Measurements from ENCODE around the gene SRSF7.
A peak's percentile ranks its signal among the peaks of the same experiment; 100 is the strongest.
"Not testable (repeated sequence)": the region's sequence is repeated elsewhere in the genome, so short reads cannot be mapped to it uniquely, and the experiment has no call there.

SRSF7 gene

GRCh38 chr2:38704664-38705063 is 46.5 kb downstream of the SRSF7 start (continued):
- TF ChIP-seq REST (tag by site-specific recombination; IDR thresholded peaks at IDR 0.05) (no peak), ZNF366 (tag by site-specific recombination; conservative IDR thresholded peaks at IDR 0.05) (no peak), SP3 (tag by site-specific recombination; IDR thresholded peaks at IDR 0.05) (no peak), FEZF1 (tag by site-specific recombination; IDR thresholded peaks at IDR 0.05) (no peak)
- TF ChIP-seq, protein P1, sequence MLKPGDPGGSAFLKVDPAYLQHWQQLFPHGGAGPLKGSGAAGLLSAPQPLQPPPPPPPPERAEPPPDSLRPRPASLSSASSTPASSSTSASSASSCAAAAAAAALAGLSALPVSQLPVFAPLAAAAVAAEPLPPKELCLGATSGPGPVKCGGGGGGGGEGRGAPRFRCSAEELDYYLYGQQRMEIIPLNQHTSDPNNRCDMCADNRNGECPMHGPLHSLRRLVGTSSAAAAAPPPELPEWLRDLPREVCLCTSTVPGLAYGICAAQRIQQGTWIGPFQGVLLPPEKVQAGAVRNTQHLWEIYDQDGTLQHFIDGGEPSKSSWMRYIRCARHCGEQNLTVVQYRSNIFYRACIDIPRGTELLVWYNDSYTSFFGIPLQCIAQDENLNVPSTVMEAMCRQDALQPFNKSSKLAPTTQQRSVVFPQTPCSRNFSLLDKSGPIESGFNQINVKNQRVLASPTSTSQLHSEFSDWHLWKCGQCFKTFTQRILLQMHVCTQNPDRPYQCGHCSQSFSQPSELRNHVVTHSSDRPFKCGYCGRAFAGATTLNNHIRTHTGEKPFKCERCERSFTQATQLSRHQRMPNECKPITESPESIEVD (tag by site-specific recombination; IDR thresholded peaks at IDR 0.05): peak; percentile 51; the same call in 1 of the 2 replicates

DNA sequence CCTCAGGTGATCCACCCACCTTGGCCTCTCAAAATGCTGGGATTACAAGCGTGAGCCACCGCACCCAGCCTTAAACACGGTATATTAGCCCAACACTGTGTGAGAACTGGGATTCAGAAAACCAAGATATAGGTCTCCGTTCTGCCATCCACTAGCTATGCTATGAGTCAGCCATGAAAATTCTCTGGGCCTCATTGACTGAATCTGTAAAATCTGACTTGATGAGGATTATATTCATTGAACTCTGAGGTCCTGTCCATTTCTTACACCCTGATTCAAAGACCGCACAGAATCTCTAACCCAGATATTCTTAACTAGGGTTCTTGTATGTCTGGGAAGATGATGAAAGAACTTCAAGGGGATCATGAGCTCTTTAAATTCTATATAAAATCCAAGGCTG is 47.8 kb downstream of the SRSF7 start:
- ChIA-PET CTCF (interaction anchor here (0.7 kb wide), 1 partner anchor 122 kb away, joined by 5 read pairs; no protein-coding TSS in a partner anchor), POLR2A (interaction anchor here (1.5 kb wide), 1 partner anchor 48 kb away, joined by 4 read pairs; the partner anchor contains the start of gene SRSF7)
- not testable (repeated sequence) for H3K4me1 ChIP-seq (ENCODE audit: control insufficient read depth, insufficient read depth, low read length); H3K4me3 ChIP-seq (ENCODE audit: low read depth, low read length); H3K27ac ChIP-seq (ENCODE audit: extremely low read depth, low read depth, low read length); H3K36me3 ChIP-seq (ENCODE audit: control insufficient read depth in 2 of 2, insufficient read depth in 1 of 2, low read length in 2 of 2); H3K9me3 ChIP-seq (ENCODE audit: control insufficient read depth, insufficient read depth, low read depth, low read length)

DNA sequence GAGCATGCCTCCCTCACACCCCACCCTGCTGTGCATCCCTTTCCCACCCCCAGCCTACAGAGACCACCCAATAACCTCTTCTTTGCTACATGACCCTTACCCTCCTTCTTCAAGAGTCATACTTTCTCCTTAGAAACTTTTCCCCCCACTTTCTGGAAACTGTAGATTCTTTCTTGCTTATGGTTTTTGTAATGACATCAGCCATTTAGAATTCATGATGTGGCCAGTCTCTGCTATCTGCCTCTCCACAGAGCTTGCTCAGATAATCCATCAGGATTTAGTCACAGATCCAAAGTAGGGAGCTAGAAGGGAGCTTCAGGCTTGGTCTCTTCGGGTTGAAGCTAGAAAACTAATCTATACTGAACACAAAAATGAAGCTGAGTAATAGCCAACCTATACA is 48.7 kb downstream of the SRSF7 start:
- Histone ChIP-seq H3K36me3 (ENCODE audit: control insufficient read depth in 2 of 2, insufficient read depth in 1 of 2, low read length in 2 of 2) (peaks cover 0 to 3% of the 10 kb centered on the region in 2 experiments; a peak in 1 of 3 replicates), H3K4me1 (ENCODE audit: control insufficient read depth, insufficient read depth, low read length) (peaks cover 8% of the 10 kb centered on the region), H3K4me3 (ENCODE audit: low read depth, low read length) (no peak overlapping the region), H3K9me3 (ENCODE audit: control insufficient read depth, insufficient read depth, low read depth, low read length) (no peaks in the 10 kb centered on the region), H3K27ac (ENCODE audit: extremely low read depth, low read depth, low read length) (no peak overlapping the region)
- TF ChIP-seq PRDM1 (tag by site-specific recombination; IDR thresholded peaks at IDR 0.05): peak; percentile 65
- TF ChIP-seq ZBTB17 (tag by site-specific recombination; IDR thresholded peaks at IDR 0.05): peak; percentile 38; the same call in 1 of the 2 replicates
- TF ChIP-seq OSR2 (tag by site-specific recombination; IDR thresholded peaks at IDR 0.05): no peak
- ChIA-PET POLR2A (interaction anchor here (0.8 kb wide), 1 partner anchor 49 kb away, joined by 4 read pairs; the partner anchor contains the start of gene SRSF7), CTCF (interaction anchor here (0.5 kb wide), 1 partner anchor 102 kb away, joined by 4 read pairs; no protein-coding TSS in a partner anchor)

- H3K9me3 ChIP-seq (ENCODE audit: control insufficient read depth, insufficient read depth, low read depth, low read length): no peaks in the 10 kb centered on the region
- no peak overlapping the region for H3K27ac ChIP-seq (ENCODE audit: extremely low read depth, low read depth, low read length)
- ChIA-PET CTCF (interaction anchor here (0.6 kb wide), 1 partner anchor 118 kb away, joined by 3 read pairs; no protein-coding TSS in a partner anchor), POLR2A (interaction anchor here (0.7 to 1.3 kb wide), 2 partner anchors 46 to 50 kb away, joined by 3 read pairs; partner anchors contain the start of gene SRSF7)
- peaks cover 0 to 3% of the 10 kb centered on the region in 2 experiments; a peak in 1 of 3 replicates for H3K36me3 ChIP-seq (ENCODE audit: control insufficient read depth in 2 of 2, insufficient read depth in 1 of 2, low read length in 2 of 2)
- peaks cover 8% of the 10 kb centered on the region for H3K4me1 ChIP-seq (ENCODE audit: control insufficient read depth, insufficient read depth, low read length)
- H3K4me3 ChIP-seq (ENCODE audit: low read depth, low read length): no peak overlapping the region
- no peak for TF ChIP-seq ZNF791 (tag by site-specific recombination; IDR thresholded peaks at IDR 0.05)
- TF ChIP-seq, protein P1 (tag by site-specific recombination; IDR thresholded peaks at IDR 0.05): no peak
- no peak for TF ChIP-seq YY1 (tag by site-specific recombination; IDR thresholded peaks at IDR 0.05)
- TF ChIP-seq, protein P2, sequence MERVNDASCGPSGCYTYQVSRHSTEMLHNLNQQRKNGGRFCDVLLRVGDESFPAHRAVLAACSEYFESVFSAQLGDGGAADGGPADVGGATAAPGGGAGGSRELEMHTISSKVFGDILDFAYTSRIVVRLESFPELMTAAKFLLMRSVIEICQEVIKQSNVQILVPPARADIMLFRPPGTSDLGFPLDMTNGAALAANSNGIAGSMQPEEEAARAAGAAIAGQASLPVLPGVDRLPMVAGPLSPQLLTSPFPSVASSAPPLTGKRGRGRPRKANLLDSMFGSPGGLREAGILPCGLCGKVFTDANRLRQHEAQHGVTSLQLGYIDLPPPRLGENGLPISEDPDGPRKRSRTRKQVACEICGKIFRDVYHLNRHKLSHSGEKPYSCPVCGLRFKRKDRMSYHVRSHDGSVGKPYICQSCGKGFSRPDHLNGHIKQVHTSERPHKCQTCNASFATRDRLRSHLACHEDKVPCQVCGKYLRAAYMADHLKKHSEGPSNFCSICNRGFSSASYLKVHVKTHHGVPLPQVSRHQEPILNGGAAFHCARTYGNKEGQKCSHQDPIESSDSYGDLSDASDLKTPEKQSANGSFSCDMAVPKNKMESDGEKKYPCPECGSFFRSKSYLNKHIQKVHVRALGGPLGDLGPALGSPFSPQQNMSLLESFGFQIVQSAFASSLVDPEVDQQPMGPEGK (tag by site-specific recombination; IDR thresholded peaks at IDR 0.05): no peak
- TF ChIP-seq ZNF26 (tag by site-specific recombination; IDR thresholded peaks at IDR 0.05): no peak
- TF ChIP-seq GLIS1 (tag by site-specific recombination; IDR thresholded peaks at IDR 0.05): no peak
- no peak for TF ChIP-seq ZNF645 (tag by site-specific recombination; IDR thresholded peaks at IDR 0.05)
Measured at GRCh38 chr2:38701542-38701941, 49.6 kb downstream of the SRSF7 start.

Data from HEK293 (cell line).